HG03064 (cell line): Measurements from ENCODE around the gene F2.
"Not testable (repeated sequence)": the region's sequence is repeated elsewhere in the genome, so short reads cannot be mapped to it uniquely, and the experiment has no call there.

ENCODE experiments used
- ATAC-seq: cut with Tn5 transposase; IDR thresholded peaks from one replicate; pipeline ENCODE4 v1.9.1; 2021; ENCODE audit warnings: low read depth; ENCODE audit not compliant: unreplicated experiment

The F2 gene

GRCh38 chr11:46719048-46719542 is at the start of gene F2:
TSS of gene F2 (plus strand) at chr11:46719213. CDS start at chr11:46719236, 23 bp downstream.
- ATAC-seq, result no peak

- no peak for ATAC-seq
These were observed 49.3 kb upstream of the F2 start for GRCh38 chr11:46669711-46670139.

GRCh38 chr11:46670521-46670920 is 48.5 kb upstream of the F2 start:
- ATAC-seq, result not testable (repeated sequence)

- ATAC-seq, result no peak
These were observed 47.1 kb upstream of the F2 start for GRCh38 chr11:46671958-46672315.

GRCh38 chr11:46672381-46672839 is 46.6 kb upstream of the F2 start:
- ATAC-seq, result no peak

GRCh38 chr11:46673713-46674462 is 45.1 kb upstream of the F2 start:
- ATAC-seq, result no peak

GRCh38 chr11:46674463-46675287 is 44.3 kb upstream of the F2 start:
- ATAC-seq, result no peak

- no peak for ATAC-seq
These were observed 43.6 kb upstream of the F2 start for GRCh38 chr11:46675288-46675851.

- ATAC-seq, result no peak
These were observed 43.1 kb upstream of the F2 start for GRCh38 chr11:46675949-46676348.

GRCh38 chr11:46676436-46677158 is 42.4 kb upstream of the F2 start:
- ATAC-seq, result no peak

GRCh38 chr11:46677169-46677568 is 41.8 kb upstream of the F2 start:
- ATAC-seq, result no peak

GRCh38 chr11:46677991-46678740 is 40.8 kb upstream of the F2 start:
- no peak for ATAC-seq

GRCh38 chr11:46678741-46679130 is 40.3 kb upstream of the F2 start:
- no peak for ATAC-seq

GRCh38 chr11:46679241-46680163 is 39.5 kb upstream of the F2 start:
- ATAC-seq, result no peak

GRCh38 chr11:46680164-46680760 is 38.8 kb upstream of the F2 start:
- ATAC-seq, result no peak

GRCh38 chr11:46680815-46681214 is 38.2 kb upstream of the F2 start:
- ATAC-seq, result no peak

- no peak for ATAC-seq
These were observed 37.2 kb upstream of the F2 start for GRCh38 chr11:46681814-46682213.
